NB4 (cell line): ENCODE results near the gene DST.

Experiments
- DNase-seq: peaks from one replicate; pipeline ENCODE4 v3.0.0; 2010; ENCODE audit warnings: low read depth
- H3K4me3 ChIP-seq: one replicate; pipeline ENCODE4 v1.5.1; 2011; ENCODE audit warnings: mild to moderate bottlenecking, low read depth, low read length, moderate library complexity
- MYC ChIP-seq: IDR thresholded peaks from 2 replicates; pipeline ENCODE4 v1.6.1; 2011; ENCODE audit warnings: low read depth, low read length
- POLR2A ChIP-seq: IDR thresholded peaks from 2 replicates; pipeline ENCODE4 v1.6.1; 2011; ENCODE audit warnings: mild to moderate bottlenecking; ENCODE audit not compliant: insufficient read length; ENCODE audit errors: extremely low read depth
- TF ChIP-seq, protein P1 (sequence below): IDR thresholded peaks from one replicate; pipeline ENCODE4 v1.5.1; 2012; ENCODE audit warnings: low read depth, low read length
- TF ChIP-seq, protein P2 (sequence below): IDR thresholded peaks from 2 replicates; pipeline ENCODE4 v1.6.1; 2011; ENCODE audit warnings: low read depth, low read length

Gene DST

DNA sequence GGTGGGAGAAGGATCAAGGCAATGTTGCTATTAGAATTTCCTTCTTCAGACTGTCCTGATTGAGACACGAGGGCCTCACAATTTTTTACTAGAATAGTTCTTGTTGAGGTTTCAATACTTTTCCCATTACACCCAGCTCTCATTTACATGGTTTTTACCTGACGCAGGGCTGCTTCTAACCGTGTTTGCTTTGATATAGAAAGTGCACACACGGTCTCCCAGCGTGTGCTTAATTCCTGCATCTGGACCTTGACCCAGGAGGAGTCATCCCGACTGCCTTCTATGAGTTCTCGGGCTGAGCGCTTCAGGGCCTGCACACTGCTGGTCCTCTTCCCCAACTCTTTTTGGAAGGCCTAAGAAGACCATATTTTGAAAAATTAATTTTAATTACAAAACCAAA is 160.2 kb downstream of the DST start:
- no peak overlapping the region for H3K4me3 ChIP-seq
- no peak for DNase-seq
- TF ChIP-seq, protein P1, sequence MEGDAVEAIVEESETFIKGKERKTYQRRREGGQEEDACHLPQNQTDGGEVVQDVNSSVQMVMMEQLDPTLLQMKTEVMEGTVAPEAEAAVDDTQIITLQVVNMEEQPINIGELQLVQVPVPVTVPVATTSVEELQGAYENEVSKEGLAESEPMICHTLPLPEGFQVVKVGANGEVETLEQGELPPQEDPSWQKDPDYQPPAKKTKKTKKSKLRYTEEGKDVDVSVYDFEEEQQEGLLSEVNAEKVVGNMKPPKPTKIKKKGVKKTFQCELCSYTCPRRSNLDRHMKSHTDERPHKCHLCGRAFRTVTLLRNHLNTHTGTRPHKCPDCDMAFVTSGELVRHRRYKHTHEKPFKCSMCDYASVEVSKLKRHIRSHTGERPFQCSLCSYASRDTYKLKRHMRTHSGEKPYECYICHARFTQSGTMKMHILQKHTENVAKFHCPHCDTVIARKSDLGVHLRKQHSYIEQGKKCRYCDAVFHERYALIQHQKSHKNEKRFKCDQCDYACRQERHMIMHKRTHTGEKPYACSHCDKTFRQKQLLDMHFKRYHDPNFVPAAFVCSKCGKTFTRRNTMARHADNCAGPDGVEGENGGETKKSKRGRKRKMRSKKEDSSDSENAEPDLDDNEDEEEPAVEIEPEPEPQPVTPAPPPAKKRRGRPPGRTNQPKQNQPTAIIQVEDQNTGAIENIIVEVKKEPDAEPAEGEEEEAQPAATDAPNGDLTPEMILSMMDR = no peak
- no peak for TF ChIP-seq MYC
- TF ChIP-seq, protein P2, sequence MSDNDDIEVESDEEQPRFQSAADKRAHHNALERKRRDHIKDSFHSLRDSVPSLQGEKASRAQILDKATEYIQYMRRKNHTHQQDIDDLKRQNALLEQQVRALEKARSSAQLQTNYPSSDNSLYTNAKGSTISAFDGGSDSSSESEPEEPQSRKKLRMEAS = no peak

DNA sequence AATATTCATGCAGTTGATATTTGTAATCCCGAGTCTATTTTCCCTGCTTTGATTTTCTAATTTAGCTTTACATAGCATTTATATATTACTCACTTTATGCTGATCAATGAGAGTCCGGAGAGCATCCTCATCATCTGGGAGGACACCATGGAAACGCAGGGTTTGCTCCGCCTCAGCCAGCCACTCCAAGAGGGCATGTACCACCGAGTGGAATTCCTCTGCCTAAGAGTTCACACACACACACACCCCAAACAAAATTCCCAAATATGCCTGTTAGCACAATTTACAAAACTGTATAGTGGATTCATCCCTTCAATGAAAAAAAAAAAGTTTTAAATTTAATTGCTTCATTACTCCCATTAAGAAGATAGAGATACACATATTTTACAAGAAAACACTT is 160.7 kb downstream of the DST start:
- H3K4me3 ChIP-seq = no peak overlapping the region
- no peak for DNase-seq
- TF ChIP-seq, protein P2 = no peak
- TF ChIP-seq, protein P1 = no peak
- no peak for TF ChIP-seq POLR2A
- TF ChIP-seq MYC = no peak

DNA sequence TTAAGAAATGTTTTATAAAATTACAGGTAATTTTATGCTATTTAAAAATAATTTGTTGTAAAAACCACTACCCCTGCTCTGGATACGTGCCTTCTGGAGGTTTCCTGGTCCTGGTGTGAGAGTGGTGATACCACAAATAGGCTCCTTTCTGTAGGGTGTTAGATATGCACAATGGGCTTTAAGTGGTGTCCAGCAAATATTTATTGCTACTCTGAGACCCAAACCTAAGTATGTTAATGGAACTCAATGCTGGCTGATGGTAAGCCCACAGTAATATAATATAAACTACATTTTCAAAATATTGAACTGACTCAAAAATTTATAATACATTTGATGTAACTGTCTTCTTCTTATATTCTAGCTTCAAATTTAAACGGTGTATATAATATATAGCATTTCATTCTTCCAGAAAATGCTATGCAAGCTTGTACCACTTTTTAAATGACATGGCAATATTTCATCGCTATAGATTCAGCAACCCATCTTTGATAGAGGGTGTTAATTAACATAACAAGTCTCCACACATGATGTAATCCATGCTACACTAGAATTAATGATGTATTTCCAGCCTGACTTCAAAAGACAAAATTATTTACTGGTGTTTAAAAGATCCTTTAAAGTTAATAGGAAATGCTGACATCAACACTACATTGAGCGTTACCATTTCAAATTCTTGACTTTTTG is 161.9 kb downstream of the DST start:
- TF ChIP-seq, protein P1 = no peak
- no peak for TF ChIP-seq POLR2A
- no peak for TF ChIP-seq MYC
- TF ChIP-seq, protein P2 = no peak
- DNase-seq = no peak
- no peak overlapping the region for H3K4me3 ChIP-seq

DNA sequence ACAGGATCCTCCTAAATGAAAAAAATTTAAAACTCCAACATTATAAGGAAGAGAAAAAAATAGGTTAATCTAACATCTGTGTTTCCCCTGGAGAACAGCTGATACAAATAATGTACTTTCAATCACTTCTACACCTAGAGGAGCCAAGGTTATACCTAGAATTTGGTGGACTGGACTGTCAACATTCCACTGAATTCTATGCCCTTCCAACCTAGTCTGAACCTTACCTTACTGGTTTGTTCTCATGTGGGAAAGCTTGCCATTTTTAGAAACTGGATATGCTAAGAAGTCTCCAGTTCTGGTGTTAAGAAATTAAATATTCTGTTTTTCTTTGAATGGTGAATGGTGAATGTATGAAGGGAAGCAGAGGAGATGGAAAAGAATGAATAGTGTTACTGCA is 162.4 kb downstream of the DST start:
- no peak for TF ChIP-seq MYC
- TF ChIP-seq POLR2A = no peak
- TF ChIP-seq, protein P2 = no peak
- TF ChIP-seq, protein P1 = no peak
- DNase-seq = no peak
- no peak overlapping the region for H3K4me3 ChIP-seq

DNA sequence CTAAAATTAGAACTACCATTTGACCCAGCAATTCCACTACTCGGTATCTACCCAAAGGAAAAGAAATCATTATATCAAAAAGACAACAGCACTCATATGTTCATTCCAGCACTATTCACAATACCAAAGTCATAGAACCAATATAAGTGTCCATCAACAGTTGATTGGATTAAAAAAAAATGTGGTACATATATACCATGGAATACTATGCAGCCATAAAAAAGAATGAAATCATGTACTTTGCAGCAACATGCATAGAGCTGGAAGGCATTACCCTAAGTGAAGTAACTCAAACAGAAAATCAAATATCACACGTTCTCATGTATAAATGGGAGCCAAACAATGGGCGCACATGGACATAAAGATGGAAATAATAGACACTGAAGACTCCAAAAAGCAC is 163.3 kb downstream of the DST start:
- TF ChIP-seq, protein P2 = no peak
- TF ChIP-seq, protein P1 = no peak
- TF ChIP-seq POLR2A (no peak), MYC (no peak)
- no peak overlapping the region for H3K4me3 ChIP-seq
- DNase-seq = no peak
